Gastroesophageal sphincter (tissue), 4 donors: ENCODE measurements around the gene CACNG4. TPM values are rescaled to one million over a fixed set of nuclear protein-coding genes. Genes with fewer than 3 reads are reported as not detected.

Experiments used
- ATAC-seq: fragments of 150-250 bp; one replicate; pipeline ENCODE4 v1.9.1; 2016; ENCODE audit warnings: mild to moderate bottlenecking, moderate library complexity
- H3K27ac ChIP-seq, 4 donors: fragments of 200-600 bp; sonication (generic) in 3 of 4; 1 replicate in 3 of 4; 2 replicates in 1 of 4; pipeline ENCODE4 v1.5.1; 2016 to 2019
- H3K27me3 ChIP-seq: fragments of 200-600 bp; sonication (generic); one replicate; pipeline ENCODE4 v1.5.1; 2019
- H3K36me3 ChIP-seq, 2 donors: fragments of 200-600 bp; sonication (generic); one replicate each; pipeline ENCODE4 v1.5.1; 2019; ENCODE audit warnings: control low read depth in 1 of 2
- H3K4me1 ChIP-seq, 3 donors: fragments of 200-600 bp; sonication (generic); 1 replicate in 2 of 3; 2 replicates in 1 of 3; pipeline ENCODE4 v1.5.1; 2016 to 2019; ENCODE audit warnings: control low read depth in 2 of 3
- H3K4me3 ChIP-seq, 2 donors: fragments of 200-600 bp; sonication (generic); one replicate each; pipeline ENCODE4 v1.5.1; 2019; ENCODE audit warnings: mild to moderate bottlenecking in 1 of 2, moderate library complexity in 1 of 2
- H3K9me3 ChIP-seq, 3 donors: fragments of 200-600 bp; sonication (generic); one replicate each; pipeline ENCODE4 v1.5.1; 2017 to 2019; ENCODE audit warnings: control low read depth in 2 of 3
- CTCF ChIP-seq, 4 experiments: fragments of 200-600 bp in 2 of 4; fragments of 450-650 bp in 2 of 4; sonication (generic) in 1 of 4; IDR thresholded peaks; one replicate each; pipeline ENCODE4 v1.5.1; 2017 to 2019; ENCODE audit warnings: antibody characterized with exemption in 4 of 4, mild to moderate bottlenecking in 2 of 4, moderate library complexity in 2 of 4
- EP300 ChIP-seq: sonication (generic); formaldehyde crosslinking; IDR thresholded peaks from one replicate; pipeline ENCODE4 v1.6.1; 2017; ENCODE audit warnings: antibody characterized with exemption, mild to moderate bottlenecking
- POLR2A ChIP-seq, 2 donors: fragments of 450-650 bp; IDR thresholded peaks; one replicate each; pipeline ENCODE4 v1.6.1; 2017; ENCODE audit warnings: antibody characterized with exemption in 2 of 2, mild to moderate bottlenecking in 2 of 2, moderate library complexity in 1 of 2
- POLR2AphosphoS5 ChIP-seq: sonication (generic); formaldehyde crosslinking; IDR thresholded peaks from one replicate; pipeline ENCODE4 v1.6.1; 2017; ENCODE audit warnings: antibody characterized with exemption
- WGBS, 2 donors: methylation state at CpG; one replicate each; pipeline ENCODE4 v1.1.5; 2018; ENCODE audit warnings: low coverage in 1 of 2; 5-methylcytosine and 5-hydroxymethylcytosine counted together
- total RNA-seq, 4 donors: library from RNA; depleted of rRNA; stranded (reverse); fragments of >200 nt; gene quantifications; one replicate each; pipeline ENCODE4 v1.1.0, GENCODE V29; 2016

CACNG4 gene
- total RNA-seq, 4 donors from 2014 or later, result 0.13 to 13.5 (median 2.1) TPM; not detected in 1

GRCh38 chr17:66928949-66929348 is 35.6 kb upstream of the CACNG4 start:
- no peak for TF ChIP-seq POLR2AphosphoS5
- Histone ChIP-seq H3K27me3 (peaks cover 7% of the 10 kb centered on the region), H3K27ac (no peak overlapping the region), H3K9me3 (no peaks in the 10 kb centered on the region), H3K4me3 (no peak overlapping the region), H3K36me3 (no peaks in the 10 kb centered on the region), H3K4me1 (no peaks in the 10 kb centered on the region)
- 83% methylated on average over 1 of the region's 5 CpGs; no CpG with 5 or more reads in 1 of the 2 donors for WGBS, 2 donors
- ATAC-seq, result no peak

- no peaks in the 10 kb centered on the region for H3K9me3 ChIP-seq
- 60% methylated on average over 1 of the region's 1 CpG; no CpG with 5 or more reads in 1 of the 2 donors for WGBS, 2 donors
- ATAC-seq, result no peak
- H3K36me3 ChIP-seq, result no peaks in the 10 kb centered on the region
- TF ChIP-seq EP300 (no peak), POLR2AphosphoS5 (no peak), CTCF (IDR thresholded peaks at IDR 0.05) (no peak), POLR2A (IDR thresholded peaks at IDR 0.05) (no peak)
- no peak overlapping the region for H3K4me3 ChIP-seq
- H3K27ac ChIP-seq, result no peak overlapping the region
- peaks cover 7% of the 10 kb centered on the region for H3K27me3 ChIP-seq
- no peaks in the 10 kb centered on the region for H3K4me1 ChIP-seq
These were observed 34.9 kb upstream of the CACNG4 start for GRCh38 chr17:66929591-66929990.

GRCh38 chr17:66930933-66931332 is 33.6 kb upstream of the CACNG4 start:
- H3K9me3 ChIP-seq, result no peaks in the 10 kb centered on the region
- WGBS, 2 donors, result 60 to 86% methylated on average over 1 to 2 of the region's 3 CpGs
- H3K27ac ChIP-seq, result no peak overlapping the region
- no peak overlapping the region for H3K4me3 ChIP-seq
- TF ChIP-seq EP300 (no peak), POLR2A (IDR thresholded peaks at IDR 0.05) (no peak), POLR2AphosphoS5 (no peak), CTCF (IDR thresholded peaks at IDR 0.05) (no peak)
- H3K4me1 ChIP-seq, result no peaks in the 10 kb centered on the region
- peaks cover 3% of the 10 kb centered on the region for H3K27me3 ChIP-seq
- ATAC-seq, result no peak
- H3K36me3 ChIP-seq, result no peaks in the 10 kb centered on the region

GRCh38 chr17:66932311-66932710 is 32.2 kb upstream of the CACNG4 start:
- Histone ChIP-seq H3K36me3 (no peaks in the 10 kb centered on the region), H3K27ac (no peak overlapping the region), H3K4me1 (no peaks in the 10 kb centered on the region), H3K9me3 (peaks cover 0 to 3% (median 0%) of the 10 kb centered on the region in 3 donors), H3K4me3 (no peak overlapping the region), H3K27me3 (peaks cover 3% of the 10 kb centered on the region)
- 51 to 68% methylated on average over 2 of the region's 2 CpGs for WGBS, 2 donors
- ATAC-seq, result no peak
- TF ChIP-seq POLR2A (IDR thresholded peaks at IDR 0.05) (no peak), CTCF (IDR thresholded peaks at IDR 0.05) (no peak), EP300 (no peak), POLR2AphosphoS5 (no peak)

- peaks cover 18% of the 10 kb centered on the region for H3K27me3 ChIP-seq
- peaks cover 0 to 13% (median 0%) of the 10 kb centered on the region in 3 donors for H3K9me3 ChIP-seq
- H3K4me3 ChIP-seq, result no peak overlapping the region
- no peak overlapping the region for H3K27ac ChIP-seq
- H3K36me3 ChIP-seq, result no peaks in the 10 kb centered on the region
- TF ChIP-seq POLR2AphosphoS5 (no peak), EP300 (no peak), CTCF (IDR thresholded peaks at IDR 0.05) (no peak), POLR2A (IDR thresholded peaks at IDR 0.05) (no peak)
- no peaks in the 10 kb centered on the region for H3K4me1 ChIP-seq
- ATAC-seq, result no peak
- WGBS, 2 donors, result 40% methylated on average over 1 of the region's 2 CpGs; no CpG with 5 or more reads in 1 of the 2 donors
These were observed 30.5 kb upstream of the CACNG4 start for GRCh38 chr17:66934040-66934439.
